HG02623 (cell line): ENCODE measurements around the gene TNFSF12.

ENCODE experiments used
- ATAC-seq: cut with Tn5 transposase; IDR thresholded peaks from one replicate; pipeline ENCODE4 v1.9.1; 2021; ENCODE audit warnings: moderate library complexity; ENCODE audit not compliant: unreplicated experiment

Gene TNFSF12

GRCh38 chr17:7548585-7549400 is at the start of gene TNFSF12:
Gene TNFSF12 (plus strand): TSS chr17:7549058. CDS start chr17:7549154, 96 bp downstream.
- ATAC-seq = no peak

GRCh38 chr17:7499161-7499560 is 49.7 kb upstream of the TNFSF12 start:
- no peak for ATAC-seq

- ATAC-seq = no peak
These were observed 47.1 kb upstream of the TNFSF12 start for GRCh38 chr17:7501729-7502128.

GRCh38 chr17:7502171-7502847 is 46.5 kb upstream of the TNFSF12 start:
- ATAC-seq = no peak

GRCh38 chr17:7502987-7503386 is 45.9 kb upstream of the TNFSF12 start:
- no peak for ATAC-seq

- ATAC-seq = no peak
These were observed 45.3 kb upstream of the TNFSF12 start for GRCh38 chr17:7503521-7503920.

GRCh38 chr17:7508145-7508544 is 40.7 kb upstream of the TNFSF12 start:
- no peak for ATAC-seq

GRCh38 chr17:7508846-7509245 is 40.0 kb upstream of the TNFSF12 start:
- ATAC-seq = no peak

- ATAC-seq = no peak
These were observed 38.9 kb upstream of the TNFSF12 start for GRCh38 chr17:7509937-7510336.

- ATAC-seq = no peak
These were observed 37.8 kb upstream of the TNFSF12 start for GRCh38 chr17:7511108-7511507.

GRCh38 chr17:7512105-7512504 is 36.8 kb upstream of the TNFSF12 start:
- no peak for ATAC-seq

GRCh38 chr17:7512824-7513540 is 35.9 kb upstream of the TNFSF12 start:
- ATAC-seq = no peak

GRCh38 chr17:7513850-7514419 is 34.9 kb upstream of the TNFSF12 start:
- ATAC-seq = no peak

GRCh38 chr17:7515911-7516610 is 32.8 kb upstream of the TNFSF12 start:
- no peak for ATAC-seq

GRCh38 chr17:7523033-7523432 is 25.8 kb upstream of the TNFSF12 start:
- no peak for ATAC-seq

GRCh38 chr17:7528842-7529241 is 20.0 kb upstream of the TNFSF12 start:
- no peak for ATAC-seq

- ATAC-seq = no peak
These were observed 18.6 kb upstream of the TNFSF12 start for GRCh38 chr17:7530023-7530900.

GRCh38 chr17:7538050-7538449 is 10.8 kb upstream of the TNFSF12 start:
- no peak for ATAC-seq

GRCh38 chr17:7538891-7539545 is 9.8 kb upstream of the TNFSF12 start:
- ATAC-seq = no peak
